Activated CD8-positive, alpha-beta T cell treated with anti-CD3 and anti-CD28 coated beads for 36 hours (primary cell): ENCODE measurements around the gene CNTNAP2. TPM values are rescaled to one million over a fixed set of nuclear protein-coding genes. Genes with fewer than 3 reads are reported as not detected.

ENCODE experiments used
- ATAC-seq: fragments of 200-7000 bp; cut with Tn5 transposase; one replicate; pipeline ENCODE4 v1.10.0; 2021; ENCODE audit warnings: mild to moderate bottlenecking, moderate library complexity
- CTCF ChIA-PET: fragments of 350-600 bp; sonication (Branson Sonifier 250); formaldehyde crosslinking; loops from one replicate; lab custom pipeline; 2021; ENCODE audit warnings: antibody characterized with exemption; lab: Charles Lee
- POLR2A ChIA-PET: fragments of 350-600 bp; sonication (Branson Sonifier 250); formaldehyde crosslinking; loops from one replicate; lab custom pipeline; 2021; ENCODE audit warnings: antibody characterized with exemption; lab: Charles Lee
- DNase-seq: peaks from one replicate; pipeline ENCODE4 v3.0.0-alpha.2; 2020
- H3K27ac Mint-ChIP-seq: one replicate; pipeline ENCODE4 v1.8.0; 2021; ENCODE audit warnings: mild to moderate bottlenecking, mixed read lengths
- H3K27me3 Mint-ChIP-seq: one replicate; pipeline ENCODE4 v1.8.0; 2021; ENCODE audit warnings: mixed read lengths
- H3K36me3 Mint-ChIP-seq: one replicate; pipeline ENCODE4 v1.8.0; 2021; ENCODE audit warnings: low read depth, mixed read lengths
- H3K4me1 Mint-ChIP-seq: one replicate; pipeline ENCODE4 v1.8.0; 2021; ENCODE audit warnings: low read depth, mixed read lengths
- H3K4me3 Mint-ChIP-seq: one replicate; pipeline ENCODE4 v1.8.0; 2021; ENCODE audit warnings: mild to moderate bottlenecking, moderate library complexity, mixed read lengths
- H3K9me3 Mint-ChIP-seq: one replicate; pipeline ENCODE4 v1.8.0; 2021; ENCODE audit warnings: mixed read lengths
- CTCF ChIP-seq: fragments of 200-600 bp; IDR thresholded peaks from one replicate; pipeline ENCODE4 v1.8.0; 2022; ENCODE audit warnings: antibody characterized with exemption, mild to moderate bottlenecking
- intact Hi-C: fragments of 100-400 bp; cut with micrococcal nuclease; formaldehyde crosslinking; loops from one replicate; pipeline ENCODE4 v1.10.0; 2022
- total RNA-seq, 2 experiments: library from RNA; stranded (reverse); gene quantifications; one replicate each; pipeline ENCODE4 v1.2.3, GENCODE V29; 2021

Gene CNTNAP2
- total RNA-seq, 2 experiments from 2014 or later = not detected

GRCh38 chr7:146539836-146540235 is 423.2 kb downstream of the CNTNAP2 start:
- POLR2A ChIA-PET = no interaction called here

GRCh38 chr7:146542101-146542500 is 425.5 kb downstream of the CNTNAP2 start:
- DNase-seq = no peak
- Mint-ChIP-seq H3K27me3 (no peaks in the 10 kb centered on the region), H3K36me3 (no peaks in the 10 kb centered on the region), H3K9me3 (peaks cover 8% of the 10 kb centered on the region), H3K4me1 (no peaks in the 10 kb centered on the region), H3K4me3 (no peak overlapping the region), H3K27ac (no peak overlapping the region)
- no peak for ATAC-seq
- ChIA-PET CTCF (no interaction called here), POLR2A (no interaction called here)
- intact Hi-C loops = no loop called here
- TF ChIP-seq CTCF = no peak

More at GRCh38 chr7:146539836-146540235, 423.2 kb downstream of the CNTNAP2 start:
- H3K4me1 Mint-ChIP-seq = no peaks in the 10 kb centered on the region
- intact Hi-C loops = no loop called here
- H3K27ac Mint-ChIP-seq = no peak overlapping the region
- no peaks in the 10 kb centered on the region for H3K27me3 Mint-ChIP-seq
- DNase-seq = no peak
- ATAC-seq = no peak
- TF ChIP-seq CTCF = no peak
- CTCF ChIA-PET = no interaction called here
- H3K4me3 Mint-ChIP-seq = no peak overlapping the region
- H3K36me3 Mint-ChIP-seq = no peaks in the 10 kb centered on the region
- H3K9me3 Mint-ChIP-seq = peaks cover 8% of the 10 kb centered on the region

- Mint-ChIP-seq H3K27ac (no peak overlapping the region), H3K4me1 (no peaks in the 10 kb centered on the region), H3K27me3 (no peaks in the 10 kb centered on the region), H3K9me3 (peaks cover 14% of the 10 kb centered on the region), H3K4me3 (no peak overlapping the region), H3K36me3 (no peaks in the 10 kb centered on the region)
- intact Hi-C loops = no loop called here
- TF ChIP-seq CTCF = no peak
- ATAC-seq (no peak), DNase-seq (no peak)
- ChIA-PET POLR2A (no interaction called here), CTCF (no interaction called here)
Observed at GRCh38 chr7:146544748-146545147, 428.1 kb downstream of the CNTNAP2 start.

- DNase-seq (no peak), ATAC-seq (no peak)
- Mint-ChIP-seq H3K4me1 (no peaks in the 10 kb centered on the region), H3K9me3 (peaks cover 23% of the 10 kb centered on the region), H3K4me3 (no peak overlapping the region), H3K27ac (no peak overlapping the region), H3K27me3 (no peaks in the 10 kb centered on the region), H3K36me3 (no peaks in the 10 kb centered on the region)
- intact Hi-C loops = no loop called here
- CTCF ChIA-PET = no interaction called here
- POLR2A ChIA-PET = no interaction called here
- no peak for TF ChIP-seq CTCF
Observed at GRCh38 chr7:146548816-146549215, 432.2 kb downstream of the CNTNAP2 start.

GRCh38 chr7:146554556-146554955 is 438.0 kb downstream of the CNTNAP2 start:
- Mint-ChIP-seq H3K4me1 (no peaks in the 10 kb centered on the region), H3K27ac (no peak overlapping the region), H3K36me3 (no peaks in the 10 kb centered on the region), H3K4me3 (no peak overlapping the region), H3K9me3 (peaks cover 16% of the 10 kb centered on the region), H3K27me3 (no peaks in the 10 kb centered on the region)
- CTCF ChIA-PET = no interaction called here
- DNase-seq (no peak), ATAC-seq (no peak)
- TF ChIP-seq CTCF = no peak
- intact Hi-C loops = no loop called here
- POLR2A ChIA-PET = no interaction called here
